Measurements from ENCODE around the gene FBXO34. TPM values are rescaled to one million over a fixed set of nuclear protein-coding genes. Genes with fewer than 3 reads are reported as not detected.

FBXO34 gene
- total and polyA plus RNA-seq, 2 experiments from 2014 or later = 27.5 to 45.9 TPM

- no peaks in the 10 kb centered on the region for H3K79me2 ChIP-seq
- no peak for DNase-seq (ENCODE audit: low spot score)
- no peaks in the 10 kb centered on the region for H3K9me3 ChIP-seq (ENCODE audit: low read depth)
- 94% methylated on average over 3 of the region's 3 CpGs for WGBS (ENCODE audit: low lambda C conversion rate, missing lambda C conversion rate)
- no peak overlapping the region for H3K4me3 ChIP-seq
- no peak overlapping the region for H3K4me2 ChIP-seq
- H2AFZ ChIP-seq = no peak overlapping the region
- H4K20me1 ChIP-seq (ENCODE audit: insufficient read depth, poor library complexity, severe bottlenecking) = no peaks in the 10 kb centered on the region
- peaks cover 16% of the 10 kb centered on the region for H3K27me3 ChIP-seq
- no peaks in the 10 kb centered on the region for H3K4me1 ChIP-seq (ENCODE audit: insufficient read depth)
- no peak overlapping the region for H3K27ac ChIP-seq
- no peaks in the 10 kb centered on the region for H3K9me2 ChIP-seq (replicated peaks; ENCODE audit: insufficient read depth)
- H3K36me3 ChIP-seq (replicated peaks; ENCODE audit: insufficient read depth, low read depth) = no peaks in the 10 kb centered on the region
- TF ChIP-seq EZH2phosphoT487 (IDR thresholded peaks at IDR 0.05; ENCODE audit: low read depth, severe bottlenecking, unreplicated experiment) (no peak), CTCF (IDR thresholded peaks at IDR 0.05; ENCODE audit: poor library complexity) (no peak), EZH2 (IDR thresholded peaks at IDR 0.05; ENCODE audit: borderline replicate concordance) (no peak)
Measured at GRCh38 chr14:55243386-55243785, 27.8 kb upstream of the FBXO34 start.

- Histone ChIP-seq H3K27ac (no peak overlapping the region), H3K4me3 (no peak overlapping the region), H3K4me1 (ENCODE audit: insufficient read depth) (no peaks in the 10 kb centered on the region), H2AFZ (no peak overlapping the region), H3K9me2 (replicated peaks; ENCODE audit: insufficient read depth) (no peaks in the 10 kb centered on the region), H3K79me2 (no peaks in the 10 kb centered on the region), H3K4me2 (no peak overlapping the region), H4K20me1 (ENCODE audit: insufficient read depth, poor library complexity, severe bottlenecking) (no peaks in the 10 kb centered on the region), H3K36me3 (replicated peaks; ENCODE audit: insufficient read depth, low read depth) (no peaks in the 10 kb centered on the region), H3K9me3 (ENCODE audit: low read depth) (no peaks in the 10 kb centered on the region), H3K27me3 (peaks cover 16% of the 10 kb centered on the region)
- TF ChIP-seq EZH2phosphoT487 (IDR thresholded peaks at IDR 0.05; ENCODE audit: low read depth, severe bottlenecking, unreplicated experiment) (no peak), EZH2 (IDR thresholded peaks at IDR 0.05; ENCODE audit: borderline replicate concordance) (no peak)
- WGBS (ENCODE audit: low lambda C conversion rate, missing lambda C conversion rate) = 89% methylated on average over 5 of the region's 5 CpGs
- no peak for DNase-seq (ENCODE audit: low spot score)
Measured at GRCh38 chr14:55243813-55244212, 27.4 kb upstream of the FBXO34 start.

DNA sequence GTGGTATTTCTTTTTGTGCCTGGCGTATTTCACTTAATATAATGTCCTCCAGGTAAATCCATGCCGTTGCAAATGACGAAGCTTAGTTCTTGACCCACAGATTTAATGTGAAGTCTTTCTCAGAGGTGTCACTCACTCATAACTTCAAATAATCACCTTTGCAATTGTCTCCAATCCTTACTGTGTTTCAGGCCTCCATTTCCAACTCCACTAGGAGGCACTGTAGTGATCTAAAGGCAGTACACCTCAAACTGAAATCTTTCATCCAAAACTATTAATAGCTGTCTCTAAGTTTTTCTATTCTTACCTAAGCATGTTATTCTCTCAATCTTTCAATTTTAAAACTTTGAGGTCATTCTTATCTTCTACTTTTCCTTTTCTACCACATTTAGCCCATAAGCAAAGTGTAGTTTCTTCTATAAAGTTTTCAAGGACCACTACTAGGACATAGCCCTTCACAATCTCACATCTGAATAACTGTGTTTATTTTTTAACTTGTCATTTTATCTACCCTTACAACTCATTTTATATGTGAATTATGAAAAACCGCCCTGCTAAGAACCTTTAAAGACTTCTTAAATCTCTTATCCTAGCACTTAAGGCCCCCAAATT lies 25.5 kb upstream of the FBXO34 start:
- Histone ChIP-seq H3K4me3 (no peak overlapping the region), H3K36me3 (replicated peaks; ENCODE audit: insufficient read depth, low read depth) (no peaks in the 10 kb centered on the region), H3K9me3 (ENCODE audit: low read depth) (no peaks in the 10 kb centered on the region), H4K20me1 (ENCODE audit: insufficient read depth, poor library complexity, severe bottlenecking) (no peaks in the 10 kb centered on the region), H3K27ac (no peak overlapping the region), H3K4me2 (no peak overlapping the region), H3K4me1 (ENCODE audit: insufficient read depth) (no peaks in the 10 kb centered on the region), H3K79me2 (no peaks in the 10 kb centered on the region), H3K27me3 (peaks cover 6% of the 10 kb centered on the region), H3K9me2 (replicated peaks; ENCODE audit: insufficient read depth) (no peaks in the 10 kb centered on the region), H2AFZ (no peak overlapping the region)
- TF ChIP-seq EZH2phosphoT487 (IDR thresholded peaks at IDR 0.05; ENCODE audit: low read depth, severe bottlenecking, unreplicated experiment) = no peak
- TF ChIP-seq CTCF (IDR thresholded peaks at IDR 0.05; ENCODE audit: poor library complexity) = peak; percentile 58
- no peak for TF ChIP-seq EZH2 (IDR thresholded peaks at IDR 0.05; ENCODE audit: borderline replicate concordance)
- 50% methylated on average over 4 of the region's 4 CpGs for WGBS (ENCODE audit: low lambda C conversion rate, missing lambda C conversion rate)
- DNase-seq (ENCODE audit: low spot score) = peak; percentile 58

DNA sequence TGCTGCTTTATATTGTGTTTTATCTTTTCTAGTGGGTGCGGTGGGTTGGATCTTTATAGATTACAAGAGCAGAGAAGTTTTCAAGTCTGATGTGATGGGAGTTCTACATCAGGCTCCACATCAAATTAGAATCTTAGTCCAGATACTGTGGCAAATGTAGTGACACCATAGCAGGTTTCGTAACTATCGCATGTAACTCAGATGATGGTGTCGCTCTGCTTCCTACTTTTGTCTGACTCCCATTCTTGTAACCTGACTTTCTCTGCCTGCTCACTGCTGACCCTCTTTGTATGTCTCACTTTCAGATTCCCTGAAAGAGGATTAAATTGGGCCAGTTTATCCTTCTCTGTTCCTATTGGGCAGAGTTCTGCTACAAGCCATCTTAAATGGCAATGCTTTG lies 22.8 kb upstream of the FBXO34 start:
- no peak for TF ChIP-seq EZH2phosphoT487 (IDR thresholded peaks at IDR 0.05; ENCODE audit: low read depth, severe bottlenecking, unreplicated experiment)
- TF ChIP-seq CTCF (IDR thresholded peaks at IDR 0.05; ENCODE audit: poor library complexity) = no peak
- no peak for TF ChIP-seq EZH2 (IDR thresholded peaks at IDR 0.05; ENCODE audit: borderline replicate concordance)

More for the DNA sequence above, 22.8 kb upstream of the FBXO34 start:
- no peaks in the 10 kb centered on the region for H3K79me2 ChIP-seq
- no peaks in the 10 kb centered on the region for H3K36me3 ChIP-seq (replicated peaks; ENCODE audit: insufficient read depth, low read depth)
- H2AFZ ChIP-seq = no peak overlapping the region
- H3K9me2 ChIP-seq (replicated peaks; ENCODE audit: insufficient read depth) = no peaks in the 10 kb centered on the region
- H4K20me1 ChIP-seq (ENCODE audit: insufficient read depth, poor library complexity, severe bottlenecking) = no peaks in the 10 kb centered on the region
- no peak for DNase-seq (ENCODE audit: low spot score)
- H3K27me3 ChIP-seq = no peaks in the 10 kb centered on the region
- no peak overlapping the region for H3K4me2 ChIP-seq
- no peaks in the 10 kb centered on the region for H3K9me3 ChIP-seq (ENCODE audit: low read depth)
- WGBS (ENCODE audit: low lambda C conversion rate, missing lambda C conversion rate) = 98% methylated on average over 4 of the region's 4 CpGs
- H3K4me1 ChIP-seq (ENCODE audit: insufficient read depth) = no peaks in the 10 kb centered on the region
- H3K27ac ChIP-seq = no peak overlapping the region
- H3K4me3 ChIP-seq = no peak overlapping the region

Measured in hepatocyte (in vitro differentiated cells).